ENCODE measurements around the gene NUP210. TPM values are rescaled to one million over a fixed set of nuclear protein-coding genes. Genes with fewer than 3 reads are reported as not detected.
A peak's percentile ranks its signal among the peaks of the same experiment; 100 is the strongest.

Gene NUP210
- total and polyA plus RNA-seq, 2 of the 13 experiments (the other 11 are each of a cell fraction or from before 2014, with no cell fraction given): 31.6 to 35.2 TPM

DNA sequence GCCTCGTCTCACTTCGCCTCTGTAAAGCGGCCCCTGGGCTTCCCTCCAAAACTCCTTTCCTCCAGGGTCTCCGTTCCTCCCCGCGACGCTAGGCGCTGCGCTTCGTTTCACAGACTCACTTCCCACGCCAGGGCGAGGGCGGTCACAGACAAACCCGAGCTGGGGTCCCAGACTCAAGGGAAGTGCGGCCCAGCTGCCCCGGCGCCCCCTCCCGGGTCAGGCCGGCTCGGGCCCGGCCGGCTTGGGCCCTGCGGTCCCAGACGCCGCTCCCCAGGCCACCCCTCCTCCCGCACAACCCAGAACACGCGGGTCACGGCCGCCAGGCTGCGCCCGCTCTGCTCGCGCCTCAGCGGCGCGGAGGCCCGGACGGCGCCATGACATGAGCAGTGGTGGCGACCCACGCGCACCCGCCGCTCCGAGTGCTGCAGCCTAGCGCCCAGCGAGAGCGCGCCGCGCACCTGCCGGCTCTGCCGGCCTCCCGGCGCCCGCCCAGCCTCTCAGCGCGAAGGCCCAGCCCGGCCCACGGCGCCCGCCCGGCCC lies 547 bp downstream of the NUP210 start (continued):
- no peak for TF ChIP-seq GFI1 (CRISPR knock-in tag; IDR thresholded peaks at IDR 0.05; ENCODE audit: borderline replicate concordance)
- no peak for TF ChIP-seq CREB1 (IDR thresholded peaks at IDR 0.05)
- no peak for TF ChIP-seq CREB1 (CRISPR knock-in tag; IDR thresholded peaks at IDR 0.05)
- no peak for TF ChIP-seq MLLT10 (CRISPR knock-in tag; IDR thresholded peaks at IDR 0.05)
- TF ChIP-seq, protein P1, sequence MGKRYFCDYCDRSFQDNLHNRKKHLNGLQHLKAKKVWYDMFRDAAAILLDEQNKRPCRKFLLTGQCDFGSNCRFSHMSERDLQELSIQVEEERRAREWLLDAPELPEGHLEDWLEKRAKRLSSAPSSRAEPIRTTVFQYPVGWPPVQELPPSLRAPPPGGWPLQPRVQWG (CRISPR knock-in tag; IDR thresholded peaks at IDR 0.05; ENCODE audit: borderline replicate concordance, low read depth): no peak
- TF ChIP-seq, protein P2, sequence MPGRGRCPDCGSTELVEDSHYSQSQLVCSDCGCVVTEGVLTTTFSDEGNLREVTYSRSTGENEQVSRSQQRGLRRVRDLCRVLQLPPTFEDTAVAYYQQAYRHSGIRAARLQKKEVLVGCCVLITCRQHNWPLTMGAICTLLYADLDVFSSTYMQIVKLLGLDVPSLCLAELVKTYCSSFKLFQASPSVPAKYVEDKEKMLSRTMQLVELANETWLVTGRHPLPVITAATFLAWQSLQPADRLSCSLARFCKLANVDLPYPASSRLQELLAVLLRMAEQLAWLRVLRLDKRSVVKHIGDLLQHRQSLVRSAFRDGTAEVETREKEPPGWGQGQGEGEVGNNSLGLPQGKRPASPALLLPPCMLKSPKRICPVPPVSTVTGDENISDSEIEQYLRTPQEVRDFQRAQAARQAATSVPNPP (CRISPR knock-in tag; IDR thresholded peaks at IDR 0.05): no peak
- peak; percentile 64 for TF ChIP-seq YY1 (IDR thresholded peaks at IDR 0.05; ENCODE audit: insufficient read depth, insufficient replicate concordance, low read depth, low read length)
- no peak for TF ChIP-seq ATF7-NPFF (CRISPR knock-in tag; IDR thresholded peaks at IDR 0.05; ENCODE audit: low read depth)
- TF ChIP-seq RAD21 (CRISPR knock-in tag; IDR thresholded peaks at IDR 0.05): 0 out of 2 replicates have a peak, but pooled peaks have one; percentile 1
- TF ChIP-seq ZNF674 (CRISPR knock-in tag; IDR thresholded peaks at IDR 0.05; ENCODE audit: low read depth): no peak
- no peak for TF ChIP-seq DR1 (CRISPR knock-in tag; IDR thresholded peaks at IDR 0.05)
- TF ChIP-seq JDP2 (CRISPR knock-in tag; IDR thresholded peaks at IDR 0.05; ENCODE audit: borderline replicate concordance): no peak
- no peak for TF ChIP-seq NFE2L1 (CRISPR knock-in tag; IDR thresholded peaks at IDR 0.05; ENCODE audit: borderline replicate concordance)
- TF ChIP-seq, protein P3, sequence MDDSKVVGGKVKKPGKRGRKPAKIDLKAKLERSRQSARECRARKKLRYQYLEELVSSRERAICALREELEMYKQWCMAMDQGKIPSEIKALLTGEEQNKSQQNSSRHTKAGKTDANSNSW (CRISPR knock-in tag; IDR thresholded peaks at IDR 0.05; ENCODE audit: borderline replicate concordance): 0 out of 2 replicates have a peak, but pooled peaks have one; percentile 62
- peak; percentile 41; the same call in 1 of the 2 replicates for TF ChIP-seq MEIS2 (CRISPR knock-in tag; IDR thresholded peaks at IDR 0.05)
- no peak for TF ChIP-seq ZSCAN29 (CRISPR knock-in tag; conservative IDR thresholded peaks at IDR 0.05)
- peak; percentile 13; the same call in 1 of the 2 replicates for TF ChIP-seq YEATS4 (CRISPR knock-in tag; IDR thresholded peaks at IDR 0.05; ENCODE audit: borderline replicate concordance)
- peak; percentile 11; the same call in 1 of the 2 replicates for TF ChIP-seq HDAC1 (CRISPR knock-in tag; IDR thresholded peaks at IDR 0.05)
- no peak for TF ChIP-seq HCFC1 (IDR thresholded peaks at IDR 0.05; ENCODE audit: low read depth, low read length)
- TF ChIP-seq, protein P4, sequence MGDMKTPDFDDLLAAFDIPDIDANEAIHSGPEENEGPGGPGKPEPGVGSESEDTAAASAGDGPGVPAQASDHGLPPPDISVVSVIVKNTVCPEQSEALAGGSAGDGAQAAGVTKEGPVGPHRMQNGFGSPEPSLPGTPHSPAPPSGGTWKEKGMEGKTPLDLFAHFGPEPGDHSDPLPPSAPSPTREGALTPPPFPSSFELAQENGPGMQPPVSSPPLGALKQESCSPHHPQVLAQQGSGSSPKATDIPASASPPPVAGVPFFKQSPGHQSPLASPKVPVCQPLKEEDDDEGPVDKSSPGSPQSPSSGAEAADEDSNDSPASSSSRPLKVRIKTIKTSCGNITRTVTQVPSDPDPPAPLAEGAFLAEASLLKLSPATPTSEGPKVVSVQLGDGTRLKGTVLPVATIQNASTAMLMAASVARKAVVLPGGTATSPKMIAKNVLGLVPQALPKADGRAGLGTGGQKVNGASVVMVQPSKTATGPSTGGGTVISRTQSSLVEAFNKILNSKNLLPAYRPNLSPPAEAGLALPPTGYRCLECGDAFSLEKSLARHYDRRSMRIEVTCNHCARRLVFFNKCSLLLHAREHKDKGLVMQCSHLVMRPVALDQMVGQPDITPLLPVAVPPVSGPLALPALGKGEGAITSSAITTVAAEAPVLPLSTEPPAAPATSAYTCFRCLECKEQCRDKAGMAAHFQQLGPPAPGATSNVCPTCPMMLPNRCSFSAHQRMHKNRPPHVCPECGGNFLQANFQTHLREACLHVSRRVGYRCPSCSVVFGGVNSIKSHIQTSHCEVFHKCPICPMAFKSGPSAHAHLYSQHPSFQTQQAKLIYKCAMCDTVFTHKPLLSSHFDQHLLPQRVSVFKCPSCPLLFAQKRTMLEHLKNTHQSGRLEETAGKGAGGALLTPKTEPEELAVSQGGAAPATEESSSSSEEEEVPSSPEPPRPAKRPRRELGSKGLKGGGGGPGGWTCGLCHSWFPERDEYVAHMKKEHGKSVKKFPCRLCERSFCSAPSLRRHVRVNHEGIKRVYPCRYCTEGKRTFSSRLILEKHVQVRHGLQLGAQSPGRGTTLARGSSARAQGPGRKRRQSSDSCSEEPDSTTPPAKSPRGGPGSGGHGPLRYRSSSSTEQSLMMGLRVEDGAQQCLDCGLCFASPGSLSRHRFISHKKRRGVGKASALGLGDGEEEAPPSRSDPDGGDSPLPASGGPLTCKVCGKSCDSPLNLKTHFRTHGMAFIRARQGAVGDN (CRISPR knock-in tag; IDR thresholded peaks at IDR 0.05): peak; percentile 72
- TF ChIP-seq, protein P5, sequence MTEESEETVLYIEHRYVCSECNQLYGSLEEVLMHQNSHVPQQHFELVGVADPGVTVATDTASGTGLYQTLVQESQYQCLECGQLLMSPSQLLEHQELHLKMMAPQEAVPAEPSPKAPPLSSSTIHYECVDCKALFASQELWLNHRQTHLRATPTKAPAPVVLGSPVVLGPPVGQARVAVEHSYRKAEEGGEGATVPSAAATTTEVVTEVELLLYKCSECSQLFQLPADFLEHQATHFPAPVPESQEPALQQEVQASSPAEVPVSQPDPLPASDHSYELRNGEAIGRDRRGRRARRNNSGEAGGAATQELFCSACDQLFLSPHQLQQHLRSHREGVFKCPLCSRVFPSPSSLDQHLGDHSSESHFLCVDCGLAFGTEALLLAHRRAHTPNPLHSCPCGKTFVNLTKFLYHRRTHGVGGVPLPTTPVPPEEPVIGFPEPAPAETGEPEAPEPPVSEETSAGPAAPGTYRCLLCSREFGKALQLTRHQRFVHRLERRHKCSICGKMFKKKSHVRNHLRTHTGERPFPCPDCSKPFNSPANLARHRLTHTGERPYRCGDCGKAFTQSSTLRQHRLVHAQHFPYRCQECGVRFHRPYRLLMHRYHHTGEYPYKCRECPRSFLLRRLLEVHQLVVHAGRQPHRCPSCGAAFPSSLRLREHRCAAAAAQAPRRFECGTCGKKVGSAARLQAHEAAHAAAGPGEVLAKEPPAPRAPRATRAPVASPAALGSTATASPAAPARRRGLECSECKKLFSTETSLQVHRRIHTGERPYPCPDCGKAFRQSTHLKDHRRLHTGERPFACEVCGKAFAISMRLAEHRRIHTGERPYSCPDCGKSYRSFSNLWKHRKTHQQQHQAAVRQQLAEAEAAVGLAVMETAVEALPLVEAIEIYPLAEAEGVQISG (CRISPR knock-in tag; IDR thresholded peaks at IDR 0.05): 0 out of 2 replicates have a peak, but pooled peaks have one; percentile 14
- TF ChIP-seq CBFB (CRISPR knock-in tag; IDR thresholded peaks at IDR 0.05): 0 out of 2 replicates have a peak, but pooled peaks have one; percentile 10

All from HepG2 (cell line).